Right hindlimb (tissue), 1 donor: Measurements from ENCODE around the gene TANGO2.
"Not testable (repeated sequence)": the region's sequence is repeated elsewhere in the genome, so short reads cannot be mapped to it uniquely, and the experiment has no call there.

Experiments used
- DNase-seq: peaks from one replicate; pipeline ENCODE4 v3.0.0-alpha.2; 2018

TANGO2 gene

GRCh38 chr22:20065896-20066616, 45.1 kb downstream of the TANGO2 start:
- DNase-seq = no peak

GRCh38 chr22:20066617-20067383, 45.9 kb downstream of the TANGO2 start:
- no peak for DNase-seq

GRCh38 chr22:20067384-20067682, 46.4 kb downstream of the TANGO2 start:
- not testable (repeated sequence) for DNase-seq

DNA sequence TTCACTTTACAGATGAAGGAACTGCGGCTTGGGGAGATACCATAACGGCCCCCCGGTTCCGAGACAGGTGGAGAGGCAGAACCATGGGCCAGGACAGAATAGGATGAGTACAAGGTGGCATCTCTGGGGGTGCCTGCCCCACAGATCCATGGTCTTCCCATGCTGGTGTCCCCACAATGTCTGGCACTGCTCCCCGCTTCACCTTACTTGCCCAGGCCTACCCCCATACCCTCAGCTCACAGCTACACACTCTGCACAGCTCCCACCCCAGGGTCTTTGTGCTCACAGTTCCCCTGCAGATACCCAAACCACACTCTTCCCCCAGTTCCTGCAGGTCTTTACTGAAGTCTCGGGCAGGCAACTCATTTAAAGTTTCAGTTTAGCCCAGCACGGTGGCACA, 47.7 kb downstream of the TANGO2 start:
- DNase-seq = no peak

DNA sequence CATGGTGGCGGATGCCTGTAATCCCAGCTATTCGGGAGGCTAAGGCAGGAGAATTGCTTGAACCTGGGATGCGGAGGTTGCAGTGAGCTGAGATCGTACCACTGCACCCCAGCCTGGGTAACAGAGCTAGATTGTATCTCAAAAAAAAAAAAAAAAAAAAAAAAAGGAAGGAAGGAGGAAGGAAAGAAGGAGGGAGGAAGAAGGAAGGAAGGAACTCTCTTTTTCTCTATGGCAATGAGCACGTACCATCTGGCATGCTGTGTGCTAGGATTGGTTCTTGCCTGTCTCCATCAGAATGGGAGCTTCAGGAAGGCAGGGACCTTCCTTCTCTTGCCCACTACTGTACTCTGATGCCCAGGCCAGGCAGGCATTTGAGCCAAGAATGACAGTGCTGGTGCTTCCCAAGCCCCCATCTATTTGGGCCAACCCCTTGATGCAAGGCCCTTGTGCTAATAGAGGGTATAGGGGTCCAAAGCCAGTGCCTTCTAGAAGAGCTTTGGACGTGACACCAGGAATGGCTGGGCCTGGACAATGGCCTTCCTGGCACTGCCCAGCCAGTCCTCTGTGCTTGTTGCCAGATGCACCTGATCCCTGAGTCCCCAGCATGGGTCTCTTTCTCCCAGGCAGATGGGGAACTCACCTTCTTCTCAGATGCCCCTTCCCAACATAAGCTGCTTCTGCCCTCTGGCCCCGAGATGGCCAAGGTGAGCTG, 48.6 kb downstream of the TANGO2 start:
- DNase-seq = no peak

DNA sequence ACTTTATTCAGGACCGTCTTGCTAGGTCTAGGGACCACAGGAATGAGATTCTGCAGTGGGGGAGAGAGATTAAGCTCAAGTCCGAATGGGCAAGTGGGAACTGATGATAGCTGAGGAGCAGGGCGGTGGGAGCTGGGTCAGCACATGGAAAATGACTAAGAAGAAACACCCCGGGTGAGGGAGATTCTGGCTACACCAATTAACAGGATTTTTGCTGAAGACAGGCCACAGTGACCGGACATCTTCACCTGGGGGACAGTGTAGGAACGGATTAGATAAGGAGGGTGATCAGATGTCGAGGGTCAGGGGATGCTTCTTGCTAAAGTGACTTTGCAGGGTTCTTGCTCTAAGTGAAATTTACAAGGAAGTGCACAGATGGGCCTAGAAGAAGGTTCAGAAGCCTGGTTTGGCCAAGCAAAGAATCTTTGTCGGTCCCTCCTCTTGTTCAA, 50.6 kb downstream of the TANGO2 start:
- DNase-seq = no peak

DNA sequence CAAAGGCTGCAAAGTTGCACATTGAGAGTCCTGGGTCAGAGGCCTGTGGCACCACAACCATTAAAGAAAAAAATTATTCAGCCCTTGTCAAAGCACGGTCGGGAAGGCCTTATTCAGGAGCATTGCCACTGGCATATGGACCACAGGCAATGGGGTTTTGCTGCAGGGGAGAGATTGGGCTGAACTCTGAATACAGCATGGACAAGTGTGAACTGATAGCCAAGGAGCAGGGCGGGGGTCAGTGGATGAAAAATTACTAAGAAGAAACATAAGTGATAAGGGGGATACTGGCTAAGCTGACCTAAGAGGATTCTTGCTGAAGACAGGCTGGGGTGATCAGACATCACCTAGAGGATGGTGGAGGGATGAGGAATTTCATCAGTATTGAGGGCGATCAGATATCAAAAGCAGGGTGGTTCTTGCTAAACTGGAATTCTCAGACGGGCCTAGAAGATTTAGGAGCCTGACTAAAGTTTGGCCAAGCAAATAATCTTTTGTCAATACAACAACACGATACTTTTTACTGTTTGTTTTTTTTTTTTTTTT, 55.8 kb downstream of the TANGO2 start:
- DNase-seq = peak; percentile 4

GRCh38 chr22:20079745-20080444, 59.0 kb downstream of the TANGO2 start, which contains the start of gene DGCR8:
Gene DGCR8, plus strand, starts transcription at chr22:20080241. Its CDS starts 5,723 bp downstream, at chr22:20085964.
- peak; percentile 98 for DNase-seq

- DNase-seq = peak; percentile 75
Observed at GRCh38 chr22:20080445-20080775, 59.5 kb downstream of the TANGO2 start.

DNA sequence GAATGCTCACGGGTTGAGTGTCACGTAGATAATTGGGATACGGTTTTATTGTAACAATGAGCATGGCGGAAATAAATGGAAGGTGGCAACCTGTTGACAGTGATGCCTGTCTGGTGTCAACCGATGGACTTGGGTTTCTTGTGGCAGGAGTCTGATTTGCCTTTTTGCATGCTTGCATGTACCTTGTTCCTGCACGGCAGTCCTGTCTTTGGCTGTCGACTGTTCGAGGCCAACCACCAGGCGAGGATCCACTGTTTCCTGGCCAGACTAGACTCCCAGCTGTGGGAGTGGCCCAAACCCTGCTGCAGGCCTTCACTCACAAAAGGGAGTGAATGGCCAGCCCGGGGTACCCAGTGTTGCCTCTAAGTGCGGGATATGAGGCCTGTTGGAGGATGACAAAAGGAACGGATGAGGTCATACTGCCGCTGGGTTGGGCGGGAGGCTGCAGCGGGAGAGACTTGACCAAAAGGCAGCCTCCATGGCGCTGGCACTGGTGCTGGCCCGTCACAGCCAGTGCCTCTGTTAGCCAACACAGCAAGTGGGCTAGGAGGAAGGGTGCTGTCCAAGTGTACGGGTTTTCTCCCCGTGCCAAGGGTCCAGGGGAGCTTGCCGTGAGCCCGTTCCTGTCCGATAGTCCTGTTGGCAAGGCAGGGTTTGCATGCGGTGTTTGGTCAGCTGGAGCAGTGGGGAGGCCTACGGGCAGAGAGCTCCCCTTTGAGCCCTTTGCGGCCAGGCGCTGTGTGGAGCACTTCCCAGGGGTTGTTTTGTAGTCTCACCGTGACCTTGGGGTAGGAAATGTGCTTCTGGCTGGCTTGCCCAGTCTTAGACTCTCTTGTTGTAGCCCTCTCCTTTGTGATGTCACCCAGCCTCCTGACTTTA, 60.1 kb downstream of the TANGO2 start:
- peak; percentile 64 for DNase-seq

- peak; percentile 7 for DNase-seq
Observed at GRCh38 chr22:20083157-20083890, 62.4 kb downstream of the TANGO2 start.

DNA sequence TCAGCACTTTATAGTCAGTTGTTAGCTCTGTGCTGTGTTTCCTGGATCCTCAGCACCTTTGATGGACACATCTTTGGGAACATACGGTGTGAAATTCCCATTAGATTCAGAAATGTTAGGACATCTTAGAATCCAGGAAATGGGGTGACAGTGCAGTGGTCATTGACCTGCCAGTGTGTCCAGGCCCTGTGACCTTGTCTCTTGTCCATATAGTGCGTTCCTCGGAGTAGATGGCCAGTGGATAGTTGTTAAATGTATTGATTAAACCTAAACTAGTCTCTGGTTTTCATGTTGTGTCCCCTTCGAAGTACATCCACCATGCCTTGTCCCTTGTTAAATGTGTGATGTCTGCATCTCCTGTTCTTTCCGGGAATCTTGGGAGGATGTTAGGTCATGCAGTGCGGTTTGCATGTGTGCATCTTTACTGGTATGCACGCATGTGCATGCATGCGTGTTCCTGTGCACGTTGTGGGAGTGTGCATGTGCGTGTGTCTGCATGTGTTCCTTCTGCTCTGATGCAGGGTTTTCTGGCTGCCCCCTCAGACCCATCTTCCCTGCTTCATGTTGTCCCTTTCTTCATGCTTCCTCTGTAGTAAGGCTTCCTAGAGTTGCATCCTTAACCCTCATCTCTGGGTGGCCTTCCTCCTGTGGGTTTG, 63.1 kb downstream of the TANGO2 start:
- peak; percentile 6 for DNase-seq

- peak; percentile 29 for DNase-seq
Observed at GRCh38 chr22:20084547-20085413, 63.9 kb downstream of the TANGO2 start.

- DNase-seq = no peak
Observed at GRCh38 chr22:20085651-20086050, 64.7 kb downstream of the TANGO2 start.

DNA sequence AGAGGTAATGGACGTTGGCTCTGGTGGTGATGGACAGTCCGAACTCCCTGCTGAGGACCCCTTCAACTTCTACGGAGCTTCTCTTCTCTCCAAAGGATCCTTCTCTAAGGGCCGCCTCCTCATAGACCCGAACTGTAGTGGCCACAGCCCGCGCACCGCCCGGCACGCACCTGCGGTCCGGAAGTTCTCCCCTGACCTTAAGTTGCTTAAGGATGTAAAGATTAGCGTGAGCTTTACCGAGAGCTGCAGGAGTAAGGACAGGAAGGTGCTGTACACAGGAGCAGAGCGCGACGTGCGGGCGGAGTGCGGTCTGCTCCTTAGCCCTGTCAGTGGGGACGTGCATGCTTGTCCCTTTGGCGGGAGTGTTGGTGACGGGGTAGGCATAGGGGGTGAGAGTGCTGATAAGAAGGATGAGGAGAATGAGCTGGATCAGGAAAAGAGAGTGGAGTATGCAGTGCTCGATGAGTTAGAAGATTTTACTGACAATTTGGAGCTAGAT, 65.2 kb downstream of the TANGO2 start:
- no peak for DNase-seq

- DNase-seq = peak; percentile 7
Observed at GRCh38 chr22:20086763-20087162, 65.9 kb downstream of the TANGO2 start.

- peak; percentile 11 for DNase-seq
Observed at GRCh38 chr22:20087319-20088262, 66.7 kb downstream of the TANGO2 start.

GRCh38 chr22:20088263-20088648, 67.3 kb downstream of the TANGO2 start:
- DNase-seq = peak; percentile 6
